ENCODE data around the gene PTPRR.

DNA sequence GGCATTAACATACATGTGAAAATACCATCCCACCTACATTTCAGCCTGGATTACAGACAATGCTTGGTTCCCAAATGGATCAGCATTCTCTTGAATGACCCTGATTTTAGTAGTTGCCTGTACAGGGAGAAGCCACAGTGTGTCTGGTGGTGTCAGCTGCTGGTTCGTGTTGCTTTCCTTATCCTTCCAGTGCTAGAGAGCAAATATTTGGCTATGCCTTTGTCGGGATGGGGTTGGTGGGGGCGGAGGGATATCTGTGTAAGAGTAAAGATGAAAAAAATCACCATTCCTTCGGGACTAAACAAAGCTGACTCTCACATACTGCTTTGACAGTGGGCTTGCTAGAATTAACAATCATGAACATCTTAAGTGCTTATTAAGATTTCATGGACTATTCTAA lies 96.0 kb downstream of the PTPRR start:
- TF ChIP-seq, protein P1, sequence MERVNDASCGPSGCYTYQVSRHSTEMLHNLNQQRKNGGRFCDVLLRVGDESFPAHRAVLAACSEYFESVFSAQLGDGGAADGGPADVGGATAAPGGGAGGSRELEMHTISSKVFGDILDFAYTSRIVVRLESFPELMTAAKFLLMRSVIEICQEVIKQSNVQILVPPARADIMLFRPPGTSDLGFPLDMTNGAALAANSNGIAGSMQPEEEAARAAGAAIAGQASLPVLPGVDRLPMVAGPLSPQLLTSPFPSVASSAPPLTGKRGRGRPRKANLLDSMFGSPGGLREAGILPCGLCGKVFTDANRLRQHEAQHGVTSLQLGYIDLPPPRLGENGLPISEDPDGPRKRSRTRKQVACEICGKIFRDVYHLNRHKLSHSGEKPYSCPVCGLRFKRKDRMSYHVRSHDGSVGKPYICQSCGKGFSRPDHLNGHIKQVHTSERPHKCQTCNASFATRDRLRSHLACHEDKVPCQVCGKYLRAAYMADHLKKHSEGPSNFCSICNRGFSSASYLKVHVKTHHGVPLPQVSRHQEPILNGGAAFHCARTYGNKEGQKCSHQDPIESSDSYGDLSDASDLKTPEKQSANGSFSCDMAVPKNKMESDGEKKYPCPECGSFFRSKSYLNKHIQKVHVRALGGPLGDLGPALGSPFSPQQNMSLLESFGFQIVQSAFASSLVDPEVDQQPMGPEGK (CRISPR knock-in tag; IDR thresholded peaks at IDR 0.05; ENCODE audit: borderline replicate concordance): no peak
- no peak for TF ChIP-seq TCF4 (CRISPR knock-in tag; IDR thresholded peaks at IDR 0.05; ENCODE audit: borderline replicate concordance)
- TF ChIP-seq, protein P2, sequence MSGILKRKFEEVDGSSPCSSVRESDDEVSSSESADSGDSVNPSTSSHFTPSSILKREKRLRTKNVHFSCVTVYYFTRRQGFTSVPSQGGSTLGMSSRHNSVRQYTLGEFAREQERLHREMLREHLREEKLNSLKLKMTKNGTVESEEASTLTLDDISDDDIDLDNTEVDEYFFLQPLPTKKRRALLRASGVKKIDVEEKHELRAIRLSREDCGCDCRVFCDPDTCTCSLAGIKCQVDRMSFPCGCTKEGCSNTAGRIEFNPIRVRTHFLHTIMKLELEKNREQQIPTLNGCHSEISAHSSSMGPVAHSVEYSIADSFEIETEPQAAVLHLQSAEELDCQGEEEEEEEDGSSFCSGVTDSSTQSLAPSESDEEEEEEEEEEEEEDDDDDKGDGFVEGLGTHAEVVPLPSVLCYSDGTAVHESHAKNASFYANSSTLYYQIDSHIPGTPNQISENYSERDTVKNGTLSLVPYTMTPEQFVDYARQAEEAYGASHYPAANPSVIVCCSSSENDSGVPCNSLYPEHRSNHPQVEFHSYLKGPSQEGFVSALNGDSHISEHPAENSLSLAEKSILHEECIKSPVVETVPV (CRISPR knock-in tag; IDR thresholded peaks at IDR 0.05): no peak
- no peak for TF ChIP-seq ZFP3 (CRISPR knock-in tag; IDR thresholded peaks at IDR 0.05)

Data from SK-N-SH treated with all-trans-retinoic acid at 6 μM for 48 hours (cell line).